Activated naive CD4-positive, alpha-beta T cell treated with anti-CD3 and anti-CD28 coated beads for 36 hours (primary cell): ENCODE data around the gene ABLIM2. TPM values are rescaled to one million over a fixed set of nuclear protein-coding genes. Genes with fewer than 3 reads are reported as not detected.

ENCODE experiments used
- CTCF ChIA-PET: fragments of 350-600 bp; sonication (Branson Sonifier 250); formaldehyde crosslinking; loops from one replicate; lab custom pipeline; 2021; ENCODE audit warnings: antibody characterized with exemption; lab: Charles Lee
- DNase-seq: peaks from one replicate; pipeline ENCODE4 v3.0.0-alpha.2; 2020
- H3K27ac Mint-ChIP-seq: one replicate; pipeline ENCODE4 v1.8.0; 2021; ENCODE audit warnings: mild to moderate bottlenecking, mixed read lengths
- H3K27me3 Mint-ChIP-seq: one replicate; pipeline ENCODE4 v1.8.0; 2021; ENCODE audit warnings: low read depth, mixed read lengths
- H3K36me3 Mint-ChIP-seq: one replicate; pipeline ENCODE4 v1.8.0; 2021; ENCODE audit warnings: low read depth, mixed read lengths
- H3K4me1 Mint-ChIP-seq: one replicate; pipeline ENCODE4 v1.8.0; 2021; ENCODE audit warnings: low read depth, mixed read lengths
- H3K4me3 Mint-ChIP-seq: one replicate; pipeline ENCODE4 v1.8.0; 2021; ENCODE audit warnings: mild to moderate bottlenecking, moderate library complexity, mixed read lengths
- H3K9me3 Mint-ChIP-seq: one replicate; pipeline ENCODE4 v1.8.0; 2021; ENCODE audit warnings: mixed read lengths
- intact Hi-C: fragments of 100-400 bp; cut with micrococcal nuclease; formaldehyde crosslinking; loops from one replicate; pipeline ENCODE4 v1.15.1; 2023
- total RNA-seq, 2 experiments: library from RNA; stranded (reverse); gene quantifications; one replicate each; pipeline ENCODE4 v1.2.3, GENCODE V29; 2021

ABLIM2 gene
- total RNA-seq, 2 experiments from 2014 or later: 0.22 to 0.24 TPM

- Mint-ChIP-seq H3K27ac (no peak overlapping the region), H3K9me3 (no peaks in the 10 kb centered on the region), H3K27me3 (no peaks in the 10 kb centered on the region), H3K36me3 (no peaks in the 10 kb centered on the region), H3K4me3 (no peak overlapping the region), H3K4me1 (peaks cover 6% of the 10 kb centered on the region)
- intact Hi-C loops: no loop called here
- DNase-seq: no peak
- CTCF ChIA-PET: interaction anchor here (0.6 to 1.4 kb wide), 2 partner anchors 49 to 50 kb away, joined by 3 to 5 read pairs; no protein-coding TSS in a partner anchor
Observed at GRCh38 chr4:8038083-8038482, 120.5 kb downstream of the ABLIM2 start.

- H3K9me3 Mint-ChIP-seq: no peaks in the 10 kb centered on the region
- H3K4me3 Mint-ChIP-seq: no peak overlapping the region
- intact Hi-C loops: no loop called here
- H3K27ac Mint-ChIP-seq: no peak overlapping the region
- H3K27me3 Mint-ChIP-seq: no peaks in the 10 kb centered on the region
- DNase-seq: no peak
- no peaks in the 10 kb centered on the region for H3K36me3 Mint-ChIP-seq
- CTCF ChIA-PET: no interaction called here
- peaks cover 6% of the 10 kb centered on the region for H3K4me1 Mint-ChIP-seq
Observed at GRCh38 chr4:8037150-8037769, 121.4 kb downstream of the ABLIM2 start.

GRCh38 chr4:8035371-8035780 lies 123.2 kb downstream of the ABLIM2 start:
- Mint-ChIP-seq H3K27me3 (no peaks in the 10 kb centered on the region), H3K4me1 (peaks cover 6% of the 10 kb centered on the region), H3K36me3 (no peaks in the 10 kb centered on the region), H3K4me3 (no peak overlapping the region), H3K9me3 (no peaks in the 10 kb centered on the region), H3K27ac (no peak overlapping the region)
- DNase-seq: peak; percentile 28
- CTCF ChIA-PET: no interaction called here
- intact Hi-C loops: no loop called here

- H3K27me3 Mint-ChIP-seq: no peaks in the 10 kb centered on the region
- DNase-seq: no peak
- no peaks in the 10 kb centered on the region for H3K36me3 Mint-ChIP-seq
- H3K4me3 Mint-ChIP-seq: no peak overlapping the region
- H3K4me1 Mint-ChIP-seq: peaks cover 6% of the 10 kb centered on the region
- H3K27ac Mint-ChIP-seq: no peak overlapping the region
- CTCF ChIA-PET: no interaction called here
- intact Hi-C loops: no loop called here
- H3K9me3 Mint-ChIP-seq: no peaks in the 10 kb centered on the region
Observed at GRCh38 chr4:8033829-8034528, 124.6 kb downstream of the ABLIM2 start.

- no peak for DNase-seq
- H3K4me3 Mint-ChIP-seq: no peak overlapping the region
- no peak overlapping the region for H3K27ac Mint-ChIP-seq
- CTCF ChIA-PET: no interaction called here
- no peaks in the 10 kb centered on the region for H3K36me3 Mint-ChIP-seq
- intact Hi-C loops: no loop called here
- H3K9me3 Mint-ChIP-seq: no peaks in the 10 kb centered on the region
- H3K4me1 Mint-ChIP-seq: peaks cover 6% of the 10 kb centered on the region
- no peaks in the 10 kb centered on the region for H3K27me3 Mint-ChIP-seq
Observed at GRCh38 chr4:8033067-8033755, 125.4 kb downstream of the ABLIM2 start.

- no peak for DNase-seq
- Mint-ChIP-seq H3K27me3 (no peaks in the 10 kb centered on the region), H3K4me3 (no peak overlapping the region), H3K27ac (no peak overlapping the region), H3K4me1 (peaks cover 6% of the 10 kb centered on the region), H3K9me3 (no peaks in the 10 kb centered on the region), H3K36me3 (no peaks in the 10 kb centered on the region)
- CTCF ChIA-PET: interaction anchor here (0.7 kb wide), 1 partner anchor 372 kb away, joined by 3 read pairs; no protein-coding TSS in a partner anchor
- intact Hi-C loops: no loop called here
Observed at GRCh38 chr4:8032381-8032780, 126.2 kb downstream of the ABLIM2 start.

GRCh38 chr4:8030121-8030781 lies 128.4 kb downstream of the ABLIM2 start:
- Mint-ChIP-seq H3K4me1 (peaks cover 3% of the 10 kb centered on the region), H3K27me3 (no peaks in the 10 kb centered on the region), H3K27ac (no peak overlapping the region), H3K36me3 (no peaks in the 10 kb centered on the region), H3K9me3 (no peaks in the 10 kb centered on the region), H3K4me3 (no peak overlapping the region)
- DNase-seq: no peak
- intact Hi-C loops: no loop called here
- CTCF ChIA-PET: no interaction called here

GRCh38 chr4:8029689-8030088 lies 128.9 kb downstream of the ABLIM2 start:
- CTCF ChIA-PET: no interaction called here
- H3K9me3 Mint-ChIP-seq: no peaks in the 10 kb centered on the region

GRCh38 chr4:8028884-8029568 lies 129.6 kb downstream of the ABLIM2 start:
- Mint-ChIP-seq H3K4me1 (no peaks in the 10 kb centered on the region), H3K9me3 (no peaks in the 10 kb centered on the region), H3K36me3 (no peaks in the 10 kb centered on the region), H3K4me3 (no peak overlapping the region), H3K27ac (no peak overlapping the region), H3K27me3 (peaks cover 2% of the 10 kb centered on the region)
- CTCF ChIA-PET: no interaction called here
- DNase-seq: no peak
- intact Hi-C loops: no loop called here

More at GRCh38 chr4:8029689-8030088, 128.9 kb downstream of the ABLIM2 start:
- DNase-seq: no peak
- Mint-ChIP-seq H3K4me1 (no peaks in the 10 kb centered on the region), H3K27me3 (peaks cover 2% of the 10 kb centered on the region), H3K4me3 (no peak overlapping the region), H3K36me3 (no peaks in the 10 kb centered on the region), H3K27ac (no peak overlapping the region)
- intact Hi-C loops: no loop called here

GRCh38 chr4:8028368-8028767 lies 130.2 kb downstream of the ABLIM2 start:
- CTCF ChIA-PET: interaction anchor here (0.6 to 0.7 kb wide), 2 partner anchors 143 to 287 kb away, joined by 3 read pairs; no protein-coding TSS in a partner anchor
- H3K4me1 Mint-ChIP-seq: no peaks in the 10 kb centered on the region
- DNase-seq: no peak
- H3K36me3 Mint-ChIP-seq: no peaks in the 10 kb centered on the region
- peaks cover 2% of the 10 kb centered on the region for H3K27me3 Mint-ChIP-seq
- intact Hi-C loops: no loop called here
- H3K27ac Mint-ChIP-seq: no peak overlapping the region
- no peak overlapping the region for H3K4me3 Mint-ChIP-seq
- no peaks in the 10 kb centered on the region for H3K9me3 Mint-ChIP-seq

- no peaks in the 10 kb centered on the region for H3K4me1 Mint-ChIP-seq
- DNase-seq: no peak
- intact Hi-C loops: no loop called here
- no peak overlapping the region for H3K27ac Mint-ChIP-seq
- H3K4me3 Mint-ChIP-seq: no peak overlapping the region
- no peaks in the 10 kb centered on the region for H3K36me3 Mint-ChIP-seq
- H3K9me3 Mint-ChIP-seq: no peaks in the 10 kb centered on the region
- peaks cover 2% of the 10 kb centered on the region for H3K27me3 Mint-ChIP-seq
- CTCF ChIA-PET: no interaction called here
Observed at GRCh38 chr4:8026453-8026852, 132.2 kb downstream of the ABLIM2 start.

GRCh38 chr4:8025668-8026067 lies 132.9 kb downstream of the ABLIM2 start:
- CTCF ChIA-PET: no interaction called here
- intact Hi-C loops: no loop called here
- H3K36me3 Mint-ChIP-seq: no peaks in the 10 kb centered on the region
- no peak overlapping the region for H3K27ac Mint-ChIP-seq
- no peaks in the 10 kb centered on the region for H3K9me3 Mint-ChIP-seq
- no peak for DNase-seq
- no peaks in the 10 kb centered on the region for H3K4me1 Mint-ChIP-seq
- H3K27me3 Mint-ChIP-seq: peaks cover 2% of the 10 kb centered on the region
- no peak overlapping the region for H3K4me3 Mint-ChIP-seq
